GM12864 (cell line): ENCODE results near the gene FGFR3.

Experiments used
- DNase-seq: peaks from one replicate; pipeline ENCODE4 v3.0.0-alpha.2; 2011; ENCODE audit warnings: low read depth
- H3K4me3 ChIP-seq: 2 replicates; pipeline ENCODE4 v1.5.1; 2011; ENCODE audit warnings: mild to moderate bottlenecking, low read depth, low read length, control low read depth
- TF ChIP-seq, protein P1 (sequence below): IDR thresholded peaks from 2 replicates; pipeline ENCODE4 v1.5.1; 2011; ENCODE audit warnings: low read depth, mild to moderate bottlenecking, moderate library complexity, low read length, control low read depth, inconsistent platforms; ENCODE audit errors: missing control alignments

FGFR3 gene

GRCh38 chr4:1821679-1822567 lies 28.8 kb downstream of the FGFR3 start:
- H3K4me3 ChIP-seq, result no peak overlapping the region
- DNase-seq, result no peak
- TF ChIP-seq, protein P1, sequence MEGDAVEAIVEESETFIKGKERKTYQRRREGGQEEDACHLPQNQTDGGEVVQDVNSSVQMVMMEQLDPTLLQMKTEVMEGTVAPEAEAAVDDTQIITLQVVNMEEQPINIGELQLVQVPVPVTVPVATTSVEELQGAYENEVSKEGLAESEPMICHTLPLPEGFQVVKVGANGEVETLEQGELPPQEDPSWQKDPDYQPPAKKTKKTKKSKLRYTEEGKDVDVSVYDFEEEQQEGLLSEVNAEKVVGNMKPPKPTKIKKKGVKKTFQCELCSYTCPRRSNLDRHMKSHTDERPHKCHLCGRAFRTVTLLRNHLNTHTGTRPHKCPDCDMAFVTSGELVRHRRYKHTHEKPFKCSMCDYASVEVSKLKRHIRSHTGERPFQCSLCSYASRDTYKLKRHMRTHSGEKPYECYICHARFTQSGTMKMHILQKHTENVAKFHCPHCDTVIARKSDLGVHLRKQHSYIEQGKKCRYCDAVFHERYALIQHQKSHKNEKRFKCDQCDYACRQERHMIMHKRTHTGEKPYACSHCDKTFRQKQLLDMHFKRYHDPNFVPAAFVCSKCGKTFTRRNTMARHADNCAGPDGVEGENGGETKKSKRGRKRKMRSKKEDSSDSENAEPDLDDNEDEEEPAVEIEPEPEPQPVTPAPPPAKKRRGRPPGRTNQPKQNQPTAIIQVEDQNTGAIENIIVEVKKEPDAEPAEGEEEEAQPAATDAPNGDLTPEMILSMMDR, result no peak

- H3K4me3 ChIP-seq, result no peak overlapping the region
- TF ChIP-seq, protein P1, result no peak
- no peak for DNase-seq
Observed at GRCh38 chr4:1822568-1823544, 29.8 kb downstream of the FGFR3 start.

DNA sequence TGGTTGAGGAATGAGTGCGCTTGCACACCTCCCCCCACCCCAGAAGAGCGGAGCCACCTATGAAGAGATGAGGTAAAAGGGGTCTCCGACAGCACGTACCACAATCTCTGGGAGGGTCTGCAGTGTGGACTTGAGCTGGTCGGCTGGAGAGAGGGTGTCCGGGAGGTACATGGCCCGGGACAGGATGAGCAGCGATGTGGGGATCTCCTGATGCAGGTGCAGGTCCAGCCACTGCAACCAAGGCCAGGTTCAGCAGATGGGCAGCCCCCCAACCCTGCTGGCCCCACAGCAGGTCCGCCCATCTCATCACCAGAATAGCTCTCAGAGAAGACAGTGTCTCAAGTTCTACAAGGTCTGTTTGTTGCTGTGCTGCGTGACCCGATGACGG lies 30.4 kb downstream of the FGFR3 start:
- TF ChIP-seq, protein P1, result no peak

GRCh38 chr4:1824746-1825145 lies 31.7 kb downstream of the FGFR3 start:
- no peak for DNase-seq
- TF ChIP-seq, protein P1, result no peak
- no peak overlapping the region for H3K4me3 ChIP-seq

More for the DNA sequence above, 30.4 kb downstream of the FGFR3 start:
- no peak for DNase-seq
- H3K4me3 ChIP-seq, result no peak overlapping the region

DNA sequence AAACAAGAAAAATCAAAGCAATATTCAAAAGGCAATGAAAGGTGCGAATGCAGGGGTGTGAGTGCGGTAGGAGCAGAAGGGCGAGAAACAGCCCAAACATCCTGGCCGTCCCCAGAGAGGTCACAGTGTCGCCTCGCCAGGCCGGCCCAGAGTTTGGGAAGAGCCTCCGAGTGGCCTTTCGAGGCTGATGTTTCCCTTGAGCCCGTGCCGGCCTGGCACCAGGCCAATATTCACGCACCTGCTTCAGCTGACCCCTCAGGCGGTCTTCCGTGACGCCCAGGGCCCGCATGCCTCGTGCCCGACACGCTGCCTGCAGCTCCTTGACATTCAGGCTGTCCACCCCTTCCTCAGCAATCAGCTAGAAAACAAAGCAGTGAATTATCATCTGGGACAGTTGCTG lies 32.2 kb downstream of the FGFR3 start:
- DNase-seq, result no peak
- no peak overlapping the region for H3K4me3 ChIP-seq
- TF ChIP-seq, protein P1, result no peak

DNA sequence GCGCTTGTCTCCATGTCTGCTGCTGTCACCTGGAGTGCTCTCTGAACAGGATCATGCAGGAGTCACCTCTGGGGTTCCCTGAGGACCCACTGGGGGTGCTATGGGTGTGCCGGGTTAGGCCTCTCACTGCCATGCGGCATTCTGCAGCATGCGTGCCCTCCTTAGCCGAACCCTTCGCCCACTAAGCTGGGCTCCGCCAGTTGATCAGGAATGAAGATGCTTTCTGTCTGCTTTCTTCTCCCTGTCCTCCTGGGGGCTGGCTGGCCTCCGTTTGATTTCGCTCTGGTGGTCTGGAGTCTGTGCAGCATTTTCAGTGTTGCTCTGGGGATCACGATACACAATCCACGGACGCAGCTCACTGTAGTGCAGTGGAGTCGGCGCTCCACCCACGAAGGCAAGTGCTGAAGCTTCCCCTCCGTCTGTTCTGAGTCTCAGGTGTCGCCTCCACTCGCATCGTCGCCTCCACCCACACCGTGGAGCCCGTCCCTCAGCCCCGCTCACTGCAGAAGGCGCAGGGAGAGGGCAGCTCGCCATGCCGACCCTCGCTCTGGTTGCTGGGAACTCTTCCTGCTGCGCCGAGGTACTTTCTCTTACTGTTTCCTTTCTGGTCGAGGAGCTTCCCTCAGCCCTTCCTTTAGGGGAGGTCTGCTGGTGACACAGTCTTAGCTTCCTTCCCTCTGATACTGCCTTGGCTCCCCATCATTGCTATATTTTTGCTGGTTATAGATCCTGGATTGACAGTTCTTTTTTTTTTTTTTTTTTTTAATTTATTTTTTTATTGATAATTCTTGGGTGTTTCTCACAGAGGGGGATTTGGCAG lies 33.6 kb downstream of the FGFR3 start:
- no peak overlapping the region for H3K4me3 ChIP-seq
- no peak for DNase-seq
- TF ChIP-seq, protein P1, result no peak
